Measurements from ENCODE around the gene SYNPR. TPM values are rescaled to one million over a fixed set of nuclear protein-coding genes. Genes with fewer than 3 reads are reported as not detected.

SYNPR gene
- total RNA-seq, 1 experiment from 2014 or later, result not detected

DNA sequence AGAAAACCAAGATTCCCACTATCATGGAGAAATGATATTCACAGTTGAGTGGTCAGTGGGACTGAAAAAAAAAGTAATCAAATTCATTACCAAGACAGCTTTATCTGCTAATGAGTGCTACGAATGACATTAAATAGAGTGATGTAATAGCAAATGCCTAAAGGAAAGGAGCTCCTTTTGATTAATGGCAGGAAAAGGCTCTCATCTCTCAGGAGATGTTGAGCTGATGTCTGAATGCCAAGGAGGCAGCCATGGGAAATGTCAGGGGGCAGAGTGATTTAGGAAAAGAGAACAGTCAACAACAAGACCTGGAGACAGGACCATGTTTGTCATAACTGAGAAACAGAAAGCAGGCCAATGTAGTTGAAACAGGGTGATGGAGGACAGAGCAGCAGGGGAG, 277.7 kb downstream of the SYNPR start:
- no peak for DNase-seq (ENCODE audit: low read depth)

DNA sequence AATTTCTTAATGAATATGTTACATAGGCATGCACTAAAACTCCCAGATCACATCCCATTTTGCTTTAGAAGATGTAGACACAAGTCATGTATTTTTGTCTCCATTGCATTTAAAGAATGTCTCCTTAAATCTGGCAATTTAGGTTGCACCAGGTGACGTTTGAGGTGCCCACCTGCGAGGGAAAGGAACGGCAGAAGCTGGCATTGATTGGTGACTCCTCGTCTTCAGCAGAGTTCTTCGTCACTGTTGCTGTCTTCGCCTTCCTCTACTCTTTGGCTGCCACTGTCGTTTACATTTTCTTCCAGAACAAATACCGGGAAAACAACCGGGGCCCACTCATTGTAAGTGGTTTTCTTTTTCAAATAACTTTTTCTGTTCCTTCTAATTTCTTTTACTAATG, 278.3 kb downstream of the SYNPR start:
- DNase-seq (ENCODE audit: low read depth), result no peak

DNA sequence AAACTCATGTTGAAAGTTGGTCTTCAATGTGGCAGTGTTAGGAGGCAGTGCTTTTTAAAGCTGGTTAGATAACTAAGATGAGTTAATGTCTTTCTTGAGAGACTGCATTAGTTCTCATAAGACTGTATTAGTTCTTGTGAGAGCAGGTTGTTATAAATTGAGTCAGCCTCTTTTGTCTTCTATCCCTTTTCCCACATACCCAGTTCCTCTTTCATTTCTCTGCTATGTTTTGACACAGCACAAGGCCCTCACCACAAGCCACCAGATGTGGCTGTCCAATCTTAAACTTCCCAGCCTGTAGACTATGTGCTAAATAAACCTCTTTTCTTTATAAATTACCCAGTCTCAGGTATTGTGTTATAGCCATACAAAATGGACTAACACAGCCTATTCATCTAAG, 279.8 kb downstream of the SYNPR start:
- DNase-seq (ENCODE audit: low read depth), result no peak

DNA sequence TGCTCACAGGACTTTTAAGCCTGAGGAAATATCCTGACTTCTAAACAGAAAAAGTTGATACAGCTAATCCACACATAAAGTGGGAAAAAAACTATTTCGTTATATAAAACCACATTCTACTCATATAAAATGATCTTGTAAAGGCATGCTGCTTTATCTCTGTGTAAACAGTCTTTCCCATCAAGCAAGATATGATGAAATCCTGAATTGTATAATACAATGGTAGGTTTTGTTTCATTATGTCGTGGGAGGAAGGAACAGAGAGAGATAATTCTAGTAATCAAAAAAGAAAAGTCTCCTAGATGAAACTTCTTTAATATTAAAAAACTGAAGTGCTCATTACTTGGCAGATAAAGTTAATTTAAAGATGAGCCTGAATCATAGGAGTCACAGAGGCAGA, 281.8 kb downstream of the SYNPR start:
- DNase-seq (ENCODE audit: low read depth), result no peak

DNA sequence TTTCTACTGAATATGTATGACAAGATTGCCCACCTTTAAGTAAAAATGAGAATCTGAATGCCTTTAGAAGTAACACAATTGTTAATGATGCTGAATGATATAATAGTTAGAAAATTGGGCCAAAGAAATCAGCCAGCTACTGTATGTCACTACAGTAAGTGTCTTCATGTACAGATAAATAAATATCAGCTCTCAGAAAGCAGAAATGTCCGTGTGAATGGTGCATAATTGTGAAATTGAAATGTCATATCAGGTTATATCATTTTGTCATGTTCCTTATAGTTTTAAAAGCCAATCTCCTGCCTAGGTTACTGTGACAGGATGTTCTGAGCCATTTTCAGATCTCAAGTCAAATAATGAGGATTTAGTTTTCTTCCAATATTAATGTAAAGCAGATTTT, 283.8 kb downstream of the SYNPR start:
- DNase-seq (ENCODE audit: low read depth), result no peak

DNA sequence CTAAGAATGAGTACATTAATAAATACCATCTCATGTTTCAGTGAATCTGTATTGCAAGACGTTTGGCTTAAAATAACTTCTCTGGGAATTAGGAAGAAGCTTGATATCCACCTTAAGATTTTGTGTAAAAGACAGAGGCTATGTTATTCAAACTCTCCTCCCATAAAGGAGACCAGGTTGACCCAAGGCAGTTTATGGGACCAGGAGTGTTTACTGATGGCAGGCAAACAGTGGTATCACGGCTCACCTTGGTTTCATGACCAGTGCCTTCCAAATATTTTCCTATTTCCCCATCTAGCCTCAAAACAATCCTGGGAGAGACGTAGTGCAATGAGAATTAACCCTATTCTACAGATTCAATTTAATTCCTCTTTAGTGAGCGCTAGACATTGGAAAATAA, 284.2 kb downstream of the SYNPR start:
- DNase-seq (ENCODE audit: low read depth), result no peak

DNA sequence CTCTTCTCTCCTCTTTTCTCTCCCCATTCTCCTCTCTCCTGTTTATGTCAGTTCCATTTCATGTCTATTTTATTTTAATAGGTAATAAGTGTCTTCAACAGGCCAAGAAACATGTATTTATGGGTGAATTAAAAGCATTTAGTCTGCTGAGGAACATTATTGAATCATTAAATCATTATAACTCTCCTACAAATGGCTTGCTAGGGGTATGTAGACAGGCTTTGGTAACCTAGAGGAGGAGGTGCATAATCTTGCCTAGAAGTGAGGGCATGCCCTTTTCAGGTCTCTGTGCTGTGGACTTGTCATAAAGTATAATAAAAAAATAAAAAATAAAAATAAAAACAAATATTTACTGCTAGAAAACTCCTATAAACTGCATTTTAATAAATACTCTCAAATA, 285.5 kb downstream of the SYNPR start:
- DNase-seq (ENCODE audit: low read depth), result no peak

DNA sequence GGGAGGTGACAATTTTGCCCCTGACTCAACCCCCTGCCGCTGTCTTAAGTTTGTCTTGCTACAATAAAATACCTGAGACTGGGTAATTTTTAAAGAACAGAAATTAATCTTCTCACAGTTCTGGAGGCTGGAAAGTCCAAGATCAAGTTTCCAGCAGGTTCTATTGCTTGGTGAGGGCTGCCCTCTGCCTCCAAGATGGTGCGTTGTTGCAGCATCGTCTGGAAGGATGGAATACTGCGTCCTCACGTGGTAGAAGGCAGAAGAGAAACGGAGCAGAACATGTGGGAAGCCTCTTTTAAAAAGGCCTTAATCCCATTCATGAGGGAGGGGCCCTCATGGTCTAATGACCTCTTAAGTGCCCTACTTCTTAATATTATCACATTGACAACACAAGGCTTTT, 287.1 kb downstream of the SYNPR start:
- DNase-seq (ENCODE audit: low read depth), result peak; percentile 19

DNA sequence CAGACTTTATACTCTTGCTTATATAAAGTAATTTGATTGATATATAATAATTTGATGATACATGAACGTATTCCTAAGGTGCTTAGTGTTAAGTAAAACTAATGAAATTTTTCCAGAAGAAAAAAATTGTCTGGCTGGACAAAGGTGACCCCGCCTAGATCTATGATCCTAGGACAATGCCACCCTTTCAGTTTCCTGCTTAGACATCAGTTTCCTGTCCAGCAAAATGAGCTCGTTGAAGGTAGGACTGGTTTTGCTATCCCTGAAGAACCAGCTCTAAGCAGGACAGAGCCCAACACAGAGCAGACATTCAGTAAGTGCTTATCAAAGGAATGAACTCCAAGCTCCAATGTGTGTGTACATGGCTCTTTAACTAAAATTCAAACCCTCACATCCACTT, 293.6 kb downstream of the SYNPR start:
- no peak for DNase-seq (ENCODE audit: low read depth)

DNA sequence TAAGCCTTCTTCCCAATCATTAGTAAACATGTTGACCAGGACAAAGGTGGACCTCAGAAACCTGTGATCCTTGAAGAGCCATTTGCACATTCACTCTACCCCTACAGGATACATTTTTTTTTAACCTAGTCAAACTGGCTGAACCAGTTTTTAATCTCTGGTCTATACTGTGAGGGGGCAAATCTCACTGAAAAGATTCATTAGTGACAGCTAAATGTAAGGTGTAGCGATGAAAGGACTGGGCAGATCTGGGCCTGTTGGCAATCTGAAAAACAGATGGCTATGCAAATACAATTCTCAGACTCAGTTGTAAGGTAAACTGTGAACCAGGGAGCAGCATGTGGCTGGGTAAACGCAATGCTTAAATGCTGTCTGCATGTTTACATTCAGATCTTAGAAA, 298.7 kb downstream of the SYNPR start:
- no peak for DNase-seq (ENCODE audit: low read depth)

DNA sequence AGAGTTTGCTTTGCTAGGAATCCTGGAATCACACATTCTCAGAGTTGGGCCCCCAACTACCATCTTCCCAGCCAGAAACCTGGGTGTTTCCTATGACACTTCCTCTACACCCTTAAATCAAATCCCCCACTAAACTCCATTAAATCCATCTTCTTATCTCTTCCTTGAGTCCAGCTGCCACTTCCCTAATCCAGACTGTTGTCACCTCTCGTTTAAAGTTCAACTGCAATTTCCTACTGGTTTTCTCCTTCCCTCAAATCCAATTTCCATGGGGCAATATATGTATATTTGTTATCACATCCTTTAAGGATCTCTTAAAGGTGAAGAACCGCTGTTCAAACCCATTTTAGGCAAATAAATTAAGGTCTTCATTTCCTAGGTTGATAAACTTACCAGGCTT, 300.8 kb downstream of the SYNPR start:
- DNase-seq (ENCODE audit: low read depth), result no peak

DNA sequence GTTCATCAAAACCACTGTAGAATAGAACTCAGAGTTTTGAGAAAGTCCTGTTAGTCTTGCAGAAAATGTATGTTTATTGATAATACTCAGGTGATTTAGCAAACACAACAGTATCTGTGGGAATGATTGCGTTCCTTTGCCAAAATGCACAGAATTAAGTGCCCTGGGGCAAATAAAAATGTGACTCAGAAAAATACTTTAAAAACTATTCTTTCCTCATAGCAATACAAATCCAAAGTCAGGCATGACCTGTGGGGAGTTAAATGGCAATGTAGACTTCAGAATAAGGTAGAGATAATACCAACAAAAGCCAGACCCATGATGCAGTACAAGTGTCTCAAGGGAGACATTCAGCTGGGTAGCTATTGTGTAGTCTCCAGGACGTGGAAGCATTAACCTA, 302.0 kb downstream of the SYNPR start:
- DNase-seq (ENCODE audit: low read depth), result no peak

DNA sequence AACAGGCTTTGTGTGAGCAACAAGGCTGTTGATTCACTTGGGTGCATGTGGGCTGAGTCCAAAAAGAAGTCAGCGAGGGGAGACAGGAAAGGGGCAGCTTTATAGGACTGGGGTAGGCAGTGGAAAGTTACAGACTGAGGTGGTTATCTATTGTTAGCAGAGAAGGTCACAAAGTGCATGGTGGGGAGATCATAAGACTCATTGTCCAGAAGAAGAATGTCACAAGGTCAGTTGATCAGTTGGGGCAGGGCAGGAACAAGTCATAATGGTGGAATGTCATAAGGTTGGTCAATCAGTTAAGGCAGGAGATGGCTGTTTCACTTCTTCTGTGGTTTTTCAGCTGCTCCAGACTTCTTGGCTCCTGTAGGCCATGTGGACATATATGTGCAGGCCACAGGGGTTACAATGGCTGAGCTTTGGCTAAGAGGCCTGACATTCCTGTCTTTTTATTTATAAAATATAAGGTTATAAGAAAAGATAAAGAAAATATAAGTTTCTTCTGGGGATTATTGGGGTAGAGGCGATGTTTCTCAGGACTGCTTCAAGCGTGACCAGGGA, 304.9 kb downstream of the SYNPR start:
- DNase-seq (ENCODE audit: low read depth), result no peak

DNA sequence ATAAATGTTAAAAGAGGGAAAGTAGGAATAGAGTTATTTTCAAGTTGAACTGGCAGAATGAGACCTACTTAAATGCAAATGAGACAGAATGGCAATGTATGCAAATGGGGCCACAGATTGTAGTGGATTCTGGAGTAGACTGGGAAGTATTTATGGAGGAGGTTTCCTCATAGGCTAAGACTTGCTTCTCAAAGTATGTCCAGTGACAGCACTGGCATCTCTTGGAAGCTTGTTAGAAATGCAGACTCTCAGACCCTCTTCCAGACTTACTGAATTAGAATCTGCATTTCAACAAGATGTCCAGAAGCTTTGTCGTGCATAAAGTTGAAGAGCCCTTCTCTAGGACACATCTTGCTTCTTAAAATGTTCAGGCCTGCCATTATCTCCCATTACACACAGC, 306.6 kb downstream of the SYNPR start:
- DNase-seq (ENCODE audit: low read depth), result no peak

DNA sequence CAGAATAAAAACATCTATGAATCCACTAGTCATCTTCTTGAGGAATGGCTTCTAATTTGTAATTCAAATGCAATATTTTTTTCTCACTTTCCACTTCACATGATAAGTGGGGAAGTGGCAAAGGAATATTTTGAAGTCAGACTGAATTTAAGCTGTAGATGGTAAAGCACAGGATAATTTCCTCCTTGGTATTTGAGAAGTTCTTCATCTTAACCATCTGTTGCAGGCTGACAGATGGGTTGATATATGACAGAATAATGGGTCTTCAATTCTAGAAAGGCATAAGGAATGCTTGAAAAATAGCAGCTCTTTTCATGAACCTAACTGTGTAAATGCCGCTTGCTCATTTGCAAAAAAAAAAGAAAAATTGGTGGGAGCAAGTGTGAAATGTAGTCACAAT, 307.8 kb downstream of the SYNPR start:
- DNase-seq (ENCODE audit: low read depth), result no peak

DNA sequence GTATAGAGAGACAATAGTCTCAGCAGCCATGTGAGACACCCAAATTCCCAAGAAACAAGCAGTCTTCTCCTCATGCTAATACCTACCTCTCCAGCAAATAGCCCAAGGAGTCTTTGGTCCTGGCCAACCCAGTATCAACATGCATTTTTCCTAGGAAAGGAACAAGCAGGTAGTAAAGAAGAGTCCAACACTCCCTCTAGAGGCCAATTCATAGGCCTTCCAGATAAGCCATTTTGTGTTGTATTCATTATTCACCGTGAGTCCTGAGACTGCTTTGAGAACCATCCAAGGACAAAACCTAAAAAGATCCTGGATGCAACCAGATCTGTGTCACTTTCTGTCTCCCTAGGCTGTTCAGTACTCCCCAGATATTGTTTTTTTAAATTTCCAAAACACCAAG, 310.8 kb downstream of the SYNPR start:
- no peak for DNase-seq (ENCODE audit: low read depth)

DNA sequence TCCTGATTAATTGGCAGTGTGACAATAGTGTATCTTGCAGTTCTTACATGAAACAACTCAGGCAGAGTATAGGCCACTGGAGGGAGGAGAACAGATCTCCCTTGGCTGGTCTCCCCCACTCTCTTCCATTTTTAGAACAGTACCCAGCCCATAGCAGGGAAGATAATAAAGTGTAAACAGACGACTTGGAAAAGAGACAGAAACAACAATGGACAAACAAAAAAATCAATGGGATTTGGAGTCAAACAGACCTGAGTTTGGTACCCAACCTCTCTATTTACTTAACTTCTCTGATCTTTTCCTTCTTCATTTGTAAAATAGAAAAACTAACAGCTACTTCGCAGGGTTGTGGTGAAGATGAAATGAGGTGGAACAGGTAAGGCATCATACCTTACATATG, 315.7 kb downstream of the SYNPR start:
- DNase-seq (ENCODE audit: low read depth), result no peak

DNA sequence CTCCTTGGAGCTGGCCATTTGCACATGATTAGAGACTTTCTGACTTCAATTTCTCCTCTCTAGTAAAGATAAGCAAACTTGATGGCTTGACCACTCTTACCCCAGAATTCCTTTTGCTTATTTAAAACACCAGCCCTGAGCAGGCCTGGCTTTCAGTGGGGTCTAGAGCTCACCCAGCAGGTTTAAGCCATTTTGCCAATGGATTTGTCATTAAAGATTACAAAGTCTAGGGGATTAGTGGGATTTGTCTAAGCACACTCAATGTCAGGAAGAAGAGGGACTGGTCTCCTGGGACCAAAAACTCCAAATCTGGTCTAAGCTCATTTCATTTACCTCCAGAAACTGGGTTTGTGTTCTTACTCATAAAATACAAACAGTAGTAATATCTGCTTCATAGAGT, 317.1 kb downstream of the SYNPR start:
- DNase-seq (ENCODE audit: low read depth), result no peak

DNA sequence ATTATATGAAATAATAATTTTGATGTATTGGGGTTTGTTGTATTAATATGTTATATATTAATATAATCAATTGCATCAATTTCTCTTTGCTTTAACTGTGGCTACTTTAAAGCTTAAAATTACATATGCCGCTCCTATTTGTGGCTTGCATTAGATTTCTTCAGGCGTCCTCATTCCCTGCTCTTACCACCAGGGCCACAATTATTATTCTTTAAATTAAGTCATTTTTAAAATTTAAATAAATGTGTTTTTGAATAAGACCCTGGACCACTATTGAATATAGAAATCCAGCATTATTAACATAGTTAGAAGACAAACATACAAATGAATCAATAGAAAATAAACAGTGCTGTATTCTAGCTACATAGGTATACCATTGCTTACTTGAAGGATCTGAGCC, 318.9 kb downstream of the SYNPR start:
- no peak for DNase-seq (ENCODE audit: low read depth)

DNA sequence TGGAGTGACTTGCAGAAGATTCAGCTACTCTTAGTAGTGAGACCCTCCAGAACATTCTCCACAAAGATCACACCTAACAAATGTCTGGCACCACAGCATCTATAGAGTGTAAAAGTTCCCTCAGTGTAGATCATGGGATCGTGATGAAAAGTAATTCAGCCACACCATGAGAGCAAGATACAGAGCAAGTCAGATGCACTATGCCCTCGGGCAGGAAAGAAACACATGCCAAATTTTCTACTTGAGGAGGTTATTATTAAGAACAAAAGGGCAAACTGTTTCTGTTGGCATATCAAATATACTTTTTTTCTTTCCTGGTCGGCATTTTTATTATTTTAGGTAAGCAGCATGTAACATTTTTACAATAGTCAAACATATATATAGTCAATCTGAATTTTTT, 329.6 kb downstream of the SYNPR start:
- no peak for DNase-seq (ENCODE audit: low read depth)

DNA sequence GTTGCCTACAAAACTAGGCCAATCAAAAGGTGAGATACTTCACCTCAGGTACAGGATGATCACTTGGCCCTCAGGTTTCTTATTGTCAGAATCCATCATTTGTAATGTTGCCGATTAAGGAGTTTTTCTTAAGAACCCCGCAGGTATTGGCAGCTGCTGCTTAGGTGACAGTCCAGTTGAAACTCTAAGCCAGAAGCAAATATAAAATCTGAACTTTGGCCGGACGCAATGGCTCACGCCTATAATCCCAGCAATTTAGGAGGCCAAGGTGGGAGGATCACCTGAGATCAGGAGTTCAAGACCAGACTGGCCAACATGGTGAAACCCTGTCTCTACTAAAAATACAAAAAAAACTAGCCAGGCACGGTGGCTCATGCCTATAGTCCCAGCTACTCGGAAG, 331.3 kb downstream of the SYNPR start:
- no peak for DNase-seq (ENCODE audit: low read depth)

DNA sequence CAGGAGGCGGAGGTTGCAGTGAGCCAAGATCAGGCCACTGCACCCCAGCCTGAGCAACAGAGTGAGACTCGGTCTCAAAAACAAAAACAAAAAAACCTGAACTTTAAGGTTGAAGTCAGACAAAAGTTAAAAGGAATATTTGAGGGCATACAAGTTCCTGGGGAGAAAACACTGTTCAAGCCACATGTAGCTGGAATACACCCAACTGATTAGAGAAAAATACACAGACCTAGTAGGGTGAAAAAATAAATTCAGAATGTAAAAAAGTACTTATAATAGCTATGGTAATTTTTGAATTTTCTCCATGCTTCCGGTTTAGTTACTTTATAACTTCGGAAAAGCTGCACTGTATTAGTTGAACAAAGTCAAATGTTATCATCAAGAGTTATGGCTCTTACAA, 331.7 kb downstream of the SYNPR start:
- no peak for DNase-seq (ENCODE audit: low read depth)

DNA sequence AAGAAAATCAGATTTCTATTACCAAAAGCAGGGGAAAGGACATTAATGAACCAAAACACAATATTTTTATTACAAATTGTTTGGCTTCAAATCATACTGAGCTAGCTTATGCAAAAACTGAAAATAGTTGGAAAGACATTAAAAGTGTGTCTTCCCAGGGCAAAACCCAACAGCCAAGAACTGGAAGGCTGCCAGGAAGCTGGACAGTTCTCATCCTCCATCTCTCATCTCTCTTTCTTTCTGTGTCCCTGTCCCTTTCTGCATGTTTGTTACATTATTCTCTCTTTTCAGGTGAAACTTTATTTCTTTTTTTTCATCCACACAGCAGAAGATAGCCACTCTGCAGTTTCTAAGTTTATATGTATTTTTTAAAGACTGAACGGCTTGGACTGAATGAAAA, 333.3 kb downstream of the SYNPR start:
- DNase-seq (ENCODE audit: low read depth), result peak; percentile 10

DNA sequence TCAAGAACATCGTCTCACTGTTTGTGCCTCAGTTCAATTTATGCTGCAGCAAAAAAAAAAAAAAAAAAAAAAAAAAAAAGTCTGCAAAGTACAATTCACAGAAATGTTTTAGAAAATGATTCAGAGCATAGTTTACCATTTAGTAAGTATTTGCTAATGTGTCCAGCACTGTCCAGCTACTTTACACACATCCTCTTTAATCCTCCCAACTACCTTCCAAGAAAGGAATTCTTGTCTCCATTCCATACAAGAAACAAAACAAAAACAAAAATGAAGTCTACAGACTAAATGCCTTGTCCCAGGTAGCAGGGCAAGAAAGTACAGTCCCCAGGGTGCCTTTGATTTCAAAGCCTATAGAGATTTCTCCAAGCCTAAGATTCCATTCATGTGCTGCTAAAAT, 335.5 kb downstream of the SYNPR start:
- no peak for DNase-seq (ENCODE audit: low read depth)

DNA sequence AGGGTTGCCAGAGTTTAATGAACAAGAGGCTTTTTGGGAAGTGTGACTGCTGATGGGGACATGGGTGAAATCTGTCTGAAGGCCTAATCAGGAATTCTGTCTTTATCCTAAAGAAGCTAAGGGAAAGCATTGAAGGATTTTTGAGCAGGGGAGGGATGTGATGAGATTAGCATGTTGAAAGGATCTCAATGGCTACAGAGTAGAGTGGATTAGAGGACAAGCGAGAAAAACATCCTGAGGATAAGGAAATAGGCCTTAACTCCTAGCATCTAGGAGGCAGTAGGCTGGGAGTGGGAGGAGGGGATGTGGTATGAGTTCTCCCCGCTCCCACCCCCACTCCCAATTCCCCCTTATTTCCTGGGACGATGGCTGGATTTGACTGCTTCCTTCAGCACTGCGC, 339.3 kb downstream of the SYNPR start:
- DNase-seq (ENCODE audit: low read depth), result no peak
